H9 (cell line): Measurements from ENCODE around the gene TDRD5. TPM values are rescaled to one million over a fixed set of nuclear protein-coding genes. Genes with fewer than 3 reads are reported as not detected.

Experiments
- DNase-seq: peaks from one replicate; pipeline ENCODE4 v3.0.0-alpha.2; 2017
- H2AFZ ChIP-seq: one replicate; pipeline ENCODE4 v1.6.1; 2013; ENCODE audit warnings: mild to moderate bottlenecking, low read length, control low read depth, moderate library complexity
- H2AK5ac ChIP-seq: 2 replicates; pipeline ENCODE4 v1.6.1; 2013; ENCODE audit warnings: low read length, control low read depth, mixed read lengths; ENCODE audit not compliant: insufficient read length
- H2BK120ac ChIP-seq: one replicate; pipeline ENCODE4 v1.6.1; 2013; ENCODE audit warnings: low read depth, mild to moderate bottlenecking, low read length, control low read depth, inconsistent platforms; ENCODE audit not compliant: poor library complexity, severe bottlenecking
- H2BK12ac ChIP-seq: 2 replicates; pipeline ENCODE4 v1.6.1; 2013; ENCODE audit warnings: low read length, control low read depth, mixed read lengths, low read depth; ENCODE audit not compliant: insufficient read length
- H2BK15ac ChIP-seq: 2 replicates; pipeline ENCODE4 v1.6.1; 2013; ENCODE audit warnings: low read depth, low read length, control low read depth
- H2BK20ac ChIP-seq: one replicate; pipeline ENCODE4 v1.6.1; 2013; ENCODE audit warnings: low read depth, mild to moderate bottlenecking, low read length, control low read depth, inconsistent platforms; ENCODE audit not compliant: poor library complexity, severe bottlenecking
- H2BK5ac ChIP-seq: 2 replicates; pipeline ENCODE4 v1.6.1; 2013; ENCODE audit warnings: low read length, control low read depth, mixed read lengths; ENCODE audit not compliant: insufficient read length
- H3K14ac ChIP-seq: 2 replicates; pipeline ENCODE4 v1.6.1; 2013; ENCODE audit warnings: low read length, control low read depth; ENCODE audit not compliant: insufficient read depth
- H3K18ac ChIP-seq: 2 replicates; pipeline ENCODE4 v1.6.1; 2013; ENCODE audit warnings: low read depth, mild to moderate bottlenecking, mixed read lengths, low read length, control low read depth; ENCODE audit not compliant: insufficient read length
- H3K23ac ChIP-seq: 2 replicates; pipeline ENCODE4 v1.6.1; 2013; ENCODE audit warnings: low read length, control low read depth, mixed read lengths, low read depth; ENCODE audit not compliant: insufficient read length
- H3K23me2 ChIP-seq: 2 replicates; pipeline ENCODE4 v1.6.1; 2013; ENCODE audit warnings: low read depth, mild to moderate bottlenecking, mixed read lengths, low read length, control low read depth; ENCODE audit not compliant: insufficient read length, poor library complexity, severe bottlenecking
- H3K27ac ChIP-seq: 2 replicates; pipeline ENCODE4 v1.5.1; 2013; ENCODE audit warnings: low read length, control low read depth, mixed read lengths, low read depth; ENCODE audit not compliant: insufficient read length
- H3K27me3 ChIP-seq: 2 replicates; pipeline ENCODE4 v1.6.1; 2013; ENCODE audit warnings: low read length, control low read depth, inconsistent platforms; ENCODE audit not compliant: insufficient read depth
- H3K4ac ChIP-seq: 2 replicates; pipeline ENCODE4 v1.6.1; 2013; ENCODE audit warnings: low read depth, mild to moderate bottlenecking, control low read depth, inconsistent platforms, low read length, moderate library complexity
- H3K4me1 ChIP-seq: 2 replicates; pipeline ENCODE4 v1.6.1; 2013; ENCODE audit warnings: low read length, control low read depth, inconsistent platforms; ENCODE audit not compliant: insufficient read depth
- H3K4me2 ChIP-seq: 2 replicates; pipeline ENCODE4 v1.6.1; 2013; ENCODE audit warnings: low read length, control low read depth, mixed read lengths; ENCODE audit not compliant: insufficient read length, insufficient read depth
- H3K56ac ChIP-seq: 2 replicates; pipeline ENCODE4 v1.6.1; 2013; ENCODE audit warnings: low read depth, mild to moderate bottlenecking, mixed read lengths, low read length, control low read depth; ENCODE audit not compliant: insufficient read length
- H3K79me1 ChIP-seq: 2 replicates; pipeline ENCODE4 v1.6.1; 2013; ENCODE audit warnings: low read depth, mild to moderate bottlenecking, moderate library complexity, low read length, control low read depth, inconsistent platforms; ENCODE audit not compliant: insufficient read depth, poor library complexity, severe bottlenecking
- H3K79me2 ChIP-seq: 2 replicates; pipeline ENCODE4 v1.6.1; 2013; ENCODE audit warnings: low read length, control low read depth, inconsistent platforms; ENCODE audit not compliant: insufficient read depth
- H3K9ac ChIP-seq: 2 replicates; pipeline ENCODE4 v1.6.1; 2013; ENCODE audit warnings: low read length, control low read depth, mixed read lengths; ENCODE audit not compliant: insufficient read length; ENCODE audit errors: extremely low read depth
- H3K9me3 ChIP-seq: one replicate; pipeline ENCODE4 v1.6.1; 2013; ENCODE audit warnings: low read depth, low read length, inconsistent platforms; ENCODE audit not compliant: control insufficient read depth
- H3T11ph ChIP-seq: one replicate; pipeline ENCODE4 v1.6.1; 2013; ENCODE audit warnings: mild to moderate bottlenecking, low read length, control low read depth, inconsistent platforms
- H4K20me1 ChIP-seq: one replicate; pipeline ENCODE4 v1.6.1; 2013; ENCODE audit not compliant: control insufficient read depth, insufficient read length, insufficient read depth
- H4K5ac ChIP-seq: 2 replicates; pipeline ENCODE4 v1.6.1; 2013; ENCODE audit warnings: low read depth, mild to moderate bottlenecking, mixed read lengths, low read length, control low read depth; ENCODE audit not compliant: insufficient read length
- H4K8ac ChIP-seq: replicated peaks from 2 replicates; pipeline ENCODE4 v1.6.1; 2013; ENCODE audit warnings: low read length, control low read depth, mixed read lengths, low read depth; ENCODE audit not compliant: insufficient read length
- H4K91ac ChIP-seq: 2 replicates; pipeline ENCODE4 v1.6.1; 2013; ENCODE audit warnings: low read depth, mild to moderate bottlenecking, moderate library complexity, mixed read lengths, low read length, control low read depth; ENCODE audit not compliant: insufficient read length
- H3K27ac Mint-ChIP-seq, 3 experiments: 2 replicates in 2 of 3; 3 replicates in 1 of 3; pipeline ENCODE4 v1.8.0; 2020 to 2021; ENCODE audit warnings: mixed read lengths in 3 of 3, mild to moderate bottlenecking in 1 of 3, moderate library complexity in 1 of 3
- H3K27me3 Mint-ChIP-seq: 2 replicates; pipeline ENCODE4 v1.8.0; 2021; ENCODE audit warnings: low read depth, mild to moderate bottlenecking, moderate library complexity, mixed read lengths
- H3K36me3 Mint-ChIP-seq, 3 experiments: 2 replicates in 2 of 3; 3 replicates in 1 of 3; pipeline ENCODE4 v1.8.0; 2020 to 2021; ENCODE audit warnings: low read depth in 3 of 3, mixed read lengths in 3 of 3; ENCODE audit not compliant: insufficient read depth in 1 of 3
- H3K4me1 Mint-ChIP-seq, 2 experiments: 2 replicates each; pipeline ENCODE4 v1.8.0; 2020; ENCODE audit warnings: mixed read lengths in 2 of 2
- H3K4me3 Mint-ChIP-seq, 2 experiments: 2 replicates in 1 of 2; 3 replicates in 1 of 2; pipeline ENCODE4 v1.8.0; 2020 to 2021; ENCODE audit warnings: mild to moderate bottlenecking in 2 of 2, mixed read lengths in 2 of 2, moderate library complexity in 1 of 2
- H3K9me3 Mint-ChIP-seq, 2 experiments: 2 replicates in 1 of 2; 3 replicates in 1 of 2; pipeline ENCODE4 v1.8.0; 2020; ENCODE audit warnings: mild to moderate bottlenecking in 2 of 2, mixed read lengths in 2 of 2, moderate library complexity in 1 of 2
- total RNA-seq: library from RNA; stranded (reverse); gene quantifications from 2 replicates; pipeline ENCODE4 v1.2.1, GENCODE V29; 2021
- TF ChIP-seq, protein P1 (sequence below): fragments of 200-600 bp; sonication (generic); conservative IDR thresholded peaks from 3 replicates; pipeline ENCODE4 v1.8.0; 2021; ENCODE audit warnings: antibody characterized with exemption, mild to moderate bottlenecking

TDRD5 gene
- total RNA-seq, 1 experiment from 2014 or later = 0.33 TPM

DNA sequence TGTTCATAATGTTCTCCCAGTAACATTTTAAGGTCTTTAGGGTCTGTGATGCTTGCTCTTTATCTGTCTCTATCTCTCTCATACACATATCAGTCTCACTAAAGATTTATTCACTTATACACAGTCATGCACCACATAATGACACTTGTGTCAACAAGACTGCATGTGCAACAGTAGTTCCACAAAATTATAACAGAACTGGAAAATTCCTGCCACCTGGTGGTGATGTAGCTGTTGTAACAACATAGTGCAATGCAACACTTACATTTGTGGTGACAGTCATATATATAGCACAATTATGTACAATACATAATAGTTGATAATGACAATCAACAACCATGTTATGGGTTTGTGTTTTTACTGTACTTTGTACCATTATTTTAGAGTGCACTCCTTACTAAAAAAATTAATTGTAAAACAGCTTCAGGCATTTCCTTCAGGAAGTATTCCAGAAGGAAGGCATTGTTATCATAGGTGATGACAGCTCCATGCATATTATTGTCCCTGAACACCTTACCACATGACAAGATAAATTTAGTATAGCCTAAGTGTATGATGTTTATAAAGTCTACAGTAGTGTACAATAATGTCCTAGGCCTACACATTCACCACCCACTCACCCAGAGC, 8.1 kb downstream of the TDRD5 start:
- Histone ChIP-seq H4K91ac (no peak overlapping the region), H3K79me2 (no peaks in the 10 kb centered on the region), H3K56ac (no peak overlapping the region), H4K8ac (no peak overlapping the region), H3K79me1 (no peaks in the 10 kb centered on the region), H3K23ac (no peak overlapping the region), H4K20me1 (no peaks in the 10 kb centered on the region), H2BK15ac (no peak overlapping the region), H4K5ac (no peak overlapping the region), H3K14ac (no peak overlapping the region), H3K9me3 (no peaks in the 10 kb centered on the region), H3K18ac (no peak overlapping the region), H3T11ph (no peak overlapping the region), H2BK5ac (no peak overlapping the region), H3K4ac (no peak overlapping the region), H3K4me1 (no peaks in the 10 kb centered on the region), H3K27me3 (no peaks in the 10 kb centered on the region), H3K9ac (no peak overlapping the region), H2BK120ac (no peak overlapping the region), H2AK5ac (no peak overlapping the region), H3K23me2 (no peaks in the 10 kb centered on the region), H2AFZ (no peak overlapping the region), H2BK20ac (no peak overlapping the region), H3K4me2 (no peak overlapping the region), H2BK12ac (no peak overlapping the region), H3K27ac (no peak overlapping the region)
- Mint-ChIP-seq H3K36me3 (peaks cover 2 to 10% (median 5%) of the 10 kb centered on the region in 3 experiments; a peak in 5 of 7 replicates), H3K4me1 (no peaks in the 10 kb centered on the region), H3K27ac (no peak overlapping the region), H3K4me3 (no peak overlapping the region), H3K27me3 (no peaks in the 10 kb centered on the region), H3K9me3 (peaks cover 5 to 12% of the 10 kb centered on the region in 2 experiments; a peak in 3 of 5 replicates)
- DNase-seq = no peak
- TF ChIP-seq, protein P1, sequence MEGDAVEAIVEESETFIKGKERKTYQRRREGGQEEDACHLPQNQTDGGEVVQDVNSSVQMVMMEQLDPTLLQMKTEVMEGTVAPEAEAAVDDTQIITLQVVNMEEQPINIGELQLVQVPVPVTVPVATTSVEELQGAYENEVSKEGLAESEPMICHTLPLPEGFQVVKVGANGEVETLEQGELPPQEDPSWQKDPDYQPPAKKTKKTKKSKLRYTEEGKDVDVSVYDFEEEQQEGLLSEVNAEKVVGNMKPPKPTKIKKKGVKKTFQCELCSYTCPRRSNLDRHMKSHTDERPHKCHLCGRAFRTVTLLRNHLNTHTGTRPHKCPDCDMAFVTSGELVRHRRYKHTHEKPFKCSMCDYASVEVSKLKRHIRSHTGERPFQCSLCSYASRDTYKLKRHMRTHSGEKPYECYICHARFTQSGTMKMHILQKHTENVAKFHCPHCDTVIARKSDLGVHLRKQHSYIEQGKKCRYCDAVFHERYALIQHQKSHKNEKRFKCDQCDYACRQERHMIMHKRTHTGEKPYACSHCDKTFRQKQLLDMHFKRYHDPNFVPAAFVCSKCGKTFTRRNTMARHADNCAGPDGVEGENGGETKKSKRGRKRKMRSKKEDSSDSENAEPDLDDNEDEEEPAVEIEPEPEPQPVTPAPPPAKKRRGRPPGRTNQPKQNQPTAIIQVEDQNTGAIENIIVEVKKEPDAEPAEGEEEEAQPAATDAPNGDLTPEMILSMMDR = peak; percentile 61
